Measurements from ENCODE around the gene DIAPH3. TPM values are rescaled to one million over a fixed set of nuclear protein-coding genes. Genes with fewer than 3 reads are reported as not detected.

Gene DIAPH3
- total RNA-seq, 1 experiment from 2014 or later, result 27.6 TPM

DNA sequence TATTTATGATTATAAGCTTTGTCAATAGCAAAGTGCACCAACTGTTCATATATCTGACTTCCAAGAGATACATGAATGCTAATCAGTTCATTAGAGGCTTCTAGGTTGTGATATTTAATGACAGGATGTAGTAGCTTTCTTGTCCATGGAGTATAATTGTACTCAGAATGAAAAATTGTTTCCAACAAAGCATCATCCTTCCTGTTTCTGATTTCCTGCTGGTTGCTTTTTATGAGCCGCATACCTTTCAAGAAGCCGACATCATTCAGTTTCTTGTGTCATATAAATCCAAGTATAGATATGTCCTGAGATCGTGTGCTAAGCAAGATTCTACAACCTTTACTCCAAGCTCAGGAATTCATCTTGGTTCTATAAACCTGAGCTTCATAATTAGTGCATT lies 326.6 kb downstream of the DIAPH3 start (continued):
- TF ChIP-seq AFF4 (CRISPR knock-in tag; IDR thresholded peaks at IDR 0.05; ENCODE audit: borderline replicate concordance), result no peak
- no peak for TF ChIP-seq ZNF532 (CRISPR knock-in tag; IDR thresholded peaks at IDR 0.05; ENCODE audit: borderline replicate concordance)
- no peak for TF ChIP-seq ZNF423 (CRISPR knock-in tag; IDR thresholded peaks at IDR 0.05)
- TF ChIP-seq KAT7 (CRISPR knock-in tag; IDR thresholded peaks at IDR 0.05; ENCODE audit: borderline replicate concordance), result no peak
- no peak for TF ChIP-seq ARID4B (CRISPR knock-in tag; IDR thresholded peaks at IDR 0.05; ENCODE audit: borderline replicate concordance)

GRCh38 chr13:59835569-59835968 lies 328.2 kb downstream of the DIAPH3 start:
- TF ChIP-seq NFYB (CRISPR knock-in tag; conservative IDR thresholded peaks at IDR 0.05; ENCODE audit: low read depth), result no peak
- TF ChIP-seq NFE2L1 (CRISPR knock-in tag; IDR thresholded peaks at IDR 0.05), result no peak
- no peak for TF ChIP-seq MYBL2 (CRISPR knock-in tag; IDR thresholded peaks at IDR 0.05)
- no peak for TF ChIP-seq NR3C1 (CRISPR knock-in tag; conservative IDR thresholded peaks at IDR 0.05; ENCODE audit: low read depth)
- TF ChIP-seq ZBTB43 (CRISPR knock-in tag; IDR thresholded peaks at IDR 0.05), result no peak
- 0 out of 2 replicates have a peak overlapping the region, but pooled peaks have one; percentile 6 for H3K27ac Mint-ChIP-seq
- ChIA-PET CTCF (no interaction called here), POLR2A (no interaction called here)
- no peaks in the 10 kb centered on the region for H3K36me3 Mint-ChIP-seq
- H3K4me1 Mint-ChIP-seq, result peaks cover 15% of the 10 kb centered on the region
- DNase-seq (ENCODE audit: low spot score) (no peak), ATAC-seq (no peak)
- no peak overlapping the region for H3K4me3 Mint-ChIP-seq
- no peaks in the 10 kb centered on the region for H3K9me3 Mint-ChIP-seq
- H3K27me3 Mint-ChIP-seq (ENCODE audit: low read depth), result no peaks in the 10 kb centered on the region

Data from WTC11 (cell line).